HG02884 (cell line): Measurements from ENCODE around the gene MYNN.

ENCODE experiments used
- ATAC-seq: cut with Tn5 transposase; IDR thresholded peaks from one replicate; pipeline ENCODE4 v1.9.1; 2021; ENCODE audit warnings: mild to moderate bottlenecking, moderate library complexity; ENCODE audit not compliant: unreplicated experiment

The MYNN gene

GRCh38 chr3:169774186-169774585, 990 bp downstream of the MYNN start:
- no peak for ATAC-seq

- no peak for ATAC-seq
Observed at GRCh38 chr3:169777822-169778221, 4.6 kb downstream of the MYNN start.

GRCh38 chr3:169780742-169781141, 7.5 kb downstream of the MYNN start:
- ATAC-seq: no peak

- ATAC-seq: no peak
Observed at GRCh38 chr3:169781209-169781855, 8.1 kb downstream of the MYNN start.

- ATAC-seq: no peak
Observed at GRCh38 chr3:169787120-169787519, 13.9 kb downstream of the MYNN start.

GRCh38 chr3:169787791-169788190, 14.6 kb downstream of the MYNN start:
- no peak for ATAC-seq

GRCh38 chr3:169790219-169790618, 17.0 kb downstream of the MYNN start:
- ATAC-seq: no peak

GRCh38 chr3:169790687-169791429, 17.7 kb downstream of the MYNN start:
- ATAC-seq: no peak

GRCh38 chr3:169792359-169792758, 19.2 kb downstream of the MYNN start:
- ATAC-seq: no peak

- no peak for ATAC-seq
Observed at GRCh38 chr3:169804681-169805080, 31.5 kb downstream of the MYNN start.

GRCh38 chr3:169809230-169809795, 36.1 kb downstream of the MYNN start:
- no peak for ATAC-seq

GRCh38 chr3:169811631-169812331, 38.6 kb downstream of the MYNN start:
- peak; percentile 13 for ATAC-seq

GRCh38 chr3:169812332-169813235, 39.4 kb downstream of the MYNN start, which contains the start of the genes LRRC34 and LRRIQ4:
Gene LRRC34, minus strand, starts transcription at chr3:169812904. Its CDS starts 356 bp downstream, at chr3:169812548.
Gene LRRIQ4, plus strand, starts transcription at chr3:169812870. Its CDS starts 9,052 bp downstream, at chr3:169821922.
- peak; percentile 60 for ATAC-seq

GRCh38 chr3:169813278-169813677, 40.1 kb downstream of the MYNN start:
- no peak for ATAC-seq

- ATAC-seq: peak; percentile 77
Observed at GRCh38 chr3:169813757-169814517, 40.7 kb downstream of the MYNN start.

GRCh38 chr3:169815590-169816150, 42.5 kb downstream of the MYNN start:
- ATAC-seq: no peak

GRCh38 chr3:169818316-169818715, 45.1 kb downstream of the MYNN start:
- no peak for ATAC-seq

GRCh38 chr3:169822091-169822490, 48.9 kb downstream of the MYNN start:
- ATAC-seq: no peak

GRCh38 chr3:169822540-169822939, 49.3 kb downstream of the MYNN start:
- ATAC-seq: no peak
